ENCODE data around the gene FAM169A.

GRCh38 chr5:74766849-74767578 is 99.2 kb downstream of the FAM169A start, which contains the start of the genes GFM2 and NSA2:
- TF ChIP-seq CTCF (IDR thresholded peaks at IDR 0.05; ENCODE audit: poor library complexity, severe bottlenecking): no peak
- TF ChIP-seq EP300 (conservative IDR thresholded peaks at IDR 0.05; ENCODE audit: poor library complexity, severe bottlenecking): peak; percentile 46
- TF ChIP-seq TAF1 (IDR thresholded peaks at IDR 0.05; ENCODE audit: low read depth): peak; percentile 74
- TF ChIP-seq POLR2AphosphoS5 (IDR thresholded peaks at IDR 0.05): peak; percentile 83
- TF ChIP-seq REST (IDR thresholded peaks at IDR 0.05; ENCODE audit: borderline replicate concordance): peak; percentile 44
- no peak for TF ChIP-seq RAD21 (conservative IDR thresholded peaks at IDR 0.05)
